HUDEP-2 (cell line): ENCODE measurements around the gene PRKG1.
"Not testable (repeated sequence)": the region's sequence is repeated elsewhere in the genome, so short reads cannot be mapped to it uniquely, and the experiment has no call there.

ENCODE experiments used
- DNase-seq, 76 experiments: peaks; one replicate each; lab custom pipeline; 2025; ENCODE audit not compliant: unreplicated experiment in 76 of 76; lab: John Stamatoyannopoulos, UW

PRKG1 gene

DNA sequence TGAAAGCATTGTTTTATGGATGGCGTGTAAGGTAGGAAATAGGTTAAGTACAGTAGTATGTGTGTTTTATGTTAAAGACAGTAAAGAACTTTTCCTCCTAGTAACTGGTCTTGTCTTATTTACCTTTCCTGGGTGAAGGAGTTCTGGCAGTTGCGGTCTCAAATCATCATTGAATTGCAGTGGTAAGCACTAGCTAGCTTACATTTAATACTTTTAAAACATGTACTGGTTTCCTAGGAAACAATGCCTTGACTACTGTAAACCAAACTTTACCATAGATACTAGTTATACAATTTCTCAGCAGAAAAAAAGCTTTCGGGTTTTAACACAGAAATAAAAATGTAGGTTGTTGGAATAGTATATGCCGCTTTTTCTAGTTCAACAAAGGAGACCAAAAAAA is 37.7 kb downstream of the PRKG1 start:
- DNase-seq, result no peak

DNA sequence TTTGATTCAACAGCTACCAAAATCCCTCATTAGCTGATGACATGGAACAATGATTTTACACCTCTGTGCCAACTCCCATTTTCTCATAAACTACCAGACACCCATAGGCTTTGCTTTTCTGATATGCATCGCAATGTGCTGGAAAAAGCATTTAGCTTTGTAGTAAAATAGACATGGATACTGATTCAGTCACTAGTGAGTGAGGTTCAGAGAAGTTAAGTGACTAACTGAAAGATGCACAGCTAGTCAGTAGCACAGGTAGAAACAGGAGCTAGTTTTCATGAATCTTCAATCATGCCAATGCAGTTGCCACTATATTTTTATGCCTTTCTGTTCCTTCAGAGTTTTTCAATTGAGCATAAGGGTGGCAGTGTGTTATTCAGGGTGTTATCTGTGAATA is 38.7 kb downstream of the PRKG1 start:
- DNase-seq, result no peak

DNA sequence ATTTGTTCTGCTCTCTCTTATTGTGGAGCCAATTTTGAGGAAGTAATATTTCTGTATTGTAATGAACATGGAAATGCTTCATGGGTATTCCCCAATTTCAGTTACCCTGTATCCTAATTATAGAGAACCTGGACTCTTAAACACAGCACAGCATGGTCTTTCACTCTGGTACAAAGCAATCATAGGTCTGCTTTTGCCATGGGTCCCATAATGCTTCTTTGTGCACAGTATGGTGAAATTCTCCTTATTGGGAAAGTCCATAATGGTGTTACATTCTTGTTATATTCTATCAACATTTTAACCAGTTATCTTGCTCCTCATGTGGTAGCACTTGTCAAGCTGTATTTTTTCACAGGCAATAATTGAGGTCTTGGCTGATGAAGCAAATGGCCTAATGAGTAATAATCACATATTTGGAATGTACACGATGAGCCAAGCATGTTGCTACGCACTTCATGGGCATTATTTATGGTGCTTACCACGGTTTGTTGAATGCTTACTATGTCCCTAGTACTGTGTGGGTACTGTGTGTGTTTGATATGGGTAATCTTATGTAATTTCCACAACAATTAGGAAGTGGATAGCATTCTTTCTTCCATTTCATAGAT is 42.9 kb downstream of the PRKG1 start:
- DNase-seq, result no peak

DNA sequence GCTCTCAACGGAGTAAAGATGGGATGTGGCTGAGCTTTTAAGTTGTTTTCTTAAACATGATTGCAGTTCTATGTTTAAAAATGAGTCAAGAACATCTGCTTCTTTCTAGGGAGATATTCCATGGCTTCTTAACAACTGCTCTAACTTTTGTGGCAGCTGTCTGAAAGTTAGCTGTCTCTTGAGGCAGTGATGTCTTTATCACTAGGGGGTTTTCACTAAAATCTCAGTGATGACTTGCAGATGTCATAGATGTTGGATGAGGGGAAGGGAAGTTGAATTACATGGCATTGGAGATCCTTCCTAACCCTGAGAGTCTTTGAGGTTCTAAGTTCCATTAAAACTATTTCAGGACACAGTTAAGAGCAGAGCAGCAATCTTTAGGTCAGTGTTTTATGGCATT is 43.5 kb downstream of the PRKG1 start:
- no peak for DNase-seq

DNA sequence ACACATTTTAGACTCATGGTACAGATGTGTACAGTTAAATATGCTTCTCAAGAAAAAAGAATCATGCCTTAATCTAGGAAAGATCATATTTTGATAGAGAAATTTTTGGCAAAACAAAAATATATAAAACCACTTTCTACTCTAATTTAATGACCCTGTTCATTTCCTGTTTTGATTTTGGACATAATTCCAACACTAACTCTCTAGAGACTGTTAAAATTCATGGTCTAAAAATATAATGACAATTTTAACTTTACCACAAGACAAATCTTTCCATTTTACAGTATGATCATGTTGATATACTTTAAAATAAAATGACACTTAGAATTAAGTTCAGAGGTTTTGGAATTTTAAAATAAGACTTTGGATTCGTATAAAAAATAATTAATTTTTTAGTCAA is 45.2 kb downstream of the PRKG1 start:
- DNase-seq, result no peak

DNA sequence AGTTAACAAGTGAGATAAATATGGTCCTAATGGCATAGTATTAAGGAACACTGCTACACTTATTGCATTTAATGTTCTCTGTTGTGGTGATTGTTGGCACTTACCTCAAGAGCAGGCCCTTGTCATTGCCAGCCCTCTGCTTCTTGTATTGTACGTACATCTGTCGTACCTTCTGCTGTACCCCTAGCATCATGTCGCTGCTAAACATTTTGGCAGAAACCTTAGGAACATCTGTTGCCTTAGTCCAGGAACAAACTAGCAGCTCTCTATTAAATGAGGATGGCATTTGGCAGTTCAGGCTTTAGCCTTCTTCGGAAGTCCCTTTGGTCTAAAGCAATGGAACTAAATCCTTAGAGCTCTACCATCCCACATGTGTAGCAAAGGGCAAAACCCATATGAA is 47.6 kb downstream of the PRKG1 start:
- no peak for DNase-seq

DNA sequence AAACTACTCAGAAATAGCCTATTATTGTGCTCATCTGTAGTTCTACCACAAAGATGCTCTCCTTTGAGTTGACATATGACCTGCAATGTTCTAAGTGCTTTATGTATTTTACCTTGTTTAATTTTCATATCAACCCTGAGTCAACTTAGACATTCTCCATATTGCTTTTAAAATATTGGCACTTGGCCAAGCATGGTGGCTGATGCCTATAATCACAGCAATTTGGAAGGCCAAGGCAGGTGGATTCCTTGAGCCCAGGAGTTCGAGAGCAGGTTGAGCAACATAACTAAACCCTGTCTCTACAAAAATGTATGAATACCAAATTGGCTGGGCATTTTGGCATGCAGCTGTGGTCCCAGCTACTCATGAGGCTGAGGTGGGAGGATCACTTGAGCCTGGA is 50.6 kb downstream of the PRKG1 start:
- DNase-seq, result no peak

DNA sequence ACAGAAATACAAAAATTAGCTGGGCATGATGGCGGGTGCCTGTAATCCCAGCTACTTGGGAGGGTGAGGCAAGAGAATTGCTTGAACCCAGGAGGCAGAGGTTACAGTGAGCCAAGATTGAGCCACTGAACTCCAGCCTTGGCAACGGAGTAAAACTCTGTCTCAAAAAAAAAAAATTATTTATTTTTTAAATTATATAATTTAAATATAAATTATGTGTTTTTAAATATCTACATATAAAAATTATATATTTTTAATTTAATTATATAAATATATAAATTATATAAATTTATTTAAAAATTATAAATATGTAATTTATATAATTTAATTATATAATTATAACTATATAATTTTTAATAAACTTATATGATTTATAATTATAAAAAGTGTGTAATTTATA is 51.2 kb downstream of the PRKG1 start:
- DNase-seq, result no peak

DNA sequence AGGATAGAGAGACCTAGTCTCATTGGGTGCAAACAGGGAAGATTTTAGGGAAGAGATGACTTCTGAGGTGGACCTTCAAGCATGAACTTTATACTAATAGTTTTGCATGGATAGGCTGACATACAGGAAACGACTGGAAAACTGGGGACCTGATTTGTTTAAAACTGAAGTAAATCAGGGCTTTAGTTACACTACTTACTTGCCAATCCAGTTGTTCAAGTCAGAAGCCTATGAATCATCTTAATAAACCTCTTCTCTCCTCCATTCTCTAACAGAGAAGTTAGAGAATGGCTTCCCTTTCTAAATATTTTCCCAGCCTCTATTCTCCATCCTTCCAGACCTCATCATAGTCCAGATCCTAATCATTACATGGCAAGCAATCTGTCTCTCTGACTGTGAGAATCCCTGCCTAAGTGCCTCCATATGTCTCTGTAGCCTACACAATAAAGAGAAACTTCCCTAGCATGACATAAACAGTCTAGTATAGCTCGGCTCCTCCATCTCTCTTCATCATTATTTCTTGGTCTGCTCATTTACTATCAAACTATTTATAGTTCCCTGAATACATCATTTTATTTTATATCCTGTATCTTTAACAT is 55.8 kb downstream of the PRKG1 start:
- DNase-seq, result no peak

DNA sequence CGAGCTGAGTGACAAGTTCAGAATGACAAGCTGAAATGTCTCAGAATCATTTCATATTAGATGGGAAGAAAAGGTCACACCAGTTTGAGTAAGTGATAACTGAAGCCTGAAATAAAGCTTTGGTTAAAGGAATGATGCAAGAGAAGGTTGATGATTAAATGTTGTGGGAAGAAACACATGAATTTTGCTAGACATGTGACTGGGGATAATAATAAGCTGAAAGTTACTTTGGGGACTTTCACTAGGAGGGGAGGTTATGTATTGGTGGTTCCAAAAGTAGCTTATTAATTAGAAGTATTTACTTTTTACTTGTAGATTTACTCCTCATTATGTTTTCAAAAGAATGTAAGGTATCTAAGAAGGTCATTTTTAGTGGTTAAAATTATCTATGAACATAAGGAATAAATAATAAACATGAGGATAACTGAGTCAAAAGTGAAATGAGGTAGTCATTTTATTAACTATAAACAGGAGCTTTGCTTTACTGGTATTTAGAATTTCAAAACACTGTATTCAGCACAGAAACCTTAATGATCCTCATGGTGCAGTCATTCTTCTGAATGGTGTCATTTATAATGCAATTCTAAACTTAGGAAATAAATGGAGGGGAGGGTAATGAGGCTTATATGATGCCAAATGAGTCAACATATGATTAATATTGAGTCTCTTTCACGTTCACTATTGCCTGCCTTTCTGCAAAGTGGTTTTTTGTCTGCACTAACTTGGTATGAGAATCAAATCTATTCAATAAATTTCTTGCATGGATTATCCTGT is 63.7 kb downstream of the PRKG1 start:
- DNase-seq, result no peak

DNA sequence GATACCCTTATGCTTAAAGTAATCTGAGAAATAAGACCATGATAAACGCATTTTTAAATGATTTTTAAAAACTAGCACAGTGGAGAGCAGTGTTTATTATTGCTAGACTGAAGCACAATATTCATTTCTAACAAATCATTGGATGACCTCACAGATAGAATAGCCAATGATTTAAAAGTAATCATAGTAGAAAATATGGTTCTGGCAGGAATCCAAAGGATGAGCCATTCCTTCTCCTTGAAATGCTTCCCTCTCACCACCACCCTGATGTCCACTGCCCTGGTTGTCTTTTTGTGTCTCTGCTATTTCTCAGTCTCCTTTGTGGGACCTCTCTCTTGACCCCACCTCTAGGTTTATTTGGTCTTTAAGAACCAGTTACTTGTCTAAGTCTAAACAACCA is 64.9 kb downstream of the PRKG1 start:
- no peak for DNase-seq

DNA sequence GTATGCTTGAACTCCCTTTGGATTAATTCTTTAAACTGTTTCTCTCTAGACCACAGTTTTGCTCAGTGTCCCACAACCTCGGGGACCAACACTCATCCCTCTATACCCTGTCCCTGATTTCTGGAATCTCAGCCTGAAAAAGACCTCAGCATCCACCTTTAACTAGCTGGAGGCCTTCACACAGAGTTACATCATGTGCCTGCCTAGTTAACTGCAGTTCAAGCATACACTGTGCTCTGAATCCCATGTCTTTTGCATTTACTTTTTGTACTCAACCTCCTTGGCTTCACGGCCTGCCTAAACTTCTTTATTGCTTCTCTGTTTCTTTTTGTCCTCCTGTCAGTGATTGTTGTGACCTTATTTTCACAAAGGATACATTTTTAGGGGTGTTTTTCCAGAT is 66.7 kb downstream of the PRKG1 start:
- DNase-seq, result no peak

DNA sequence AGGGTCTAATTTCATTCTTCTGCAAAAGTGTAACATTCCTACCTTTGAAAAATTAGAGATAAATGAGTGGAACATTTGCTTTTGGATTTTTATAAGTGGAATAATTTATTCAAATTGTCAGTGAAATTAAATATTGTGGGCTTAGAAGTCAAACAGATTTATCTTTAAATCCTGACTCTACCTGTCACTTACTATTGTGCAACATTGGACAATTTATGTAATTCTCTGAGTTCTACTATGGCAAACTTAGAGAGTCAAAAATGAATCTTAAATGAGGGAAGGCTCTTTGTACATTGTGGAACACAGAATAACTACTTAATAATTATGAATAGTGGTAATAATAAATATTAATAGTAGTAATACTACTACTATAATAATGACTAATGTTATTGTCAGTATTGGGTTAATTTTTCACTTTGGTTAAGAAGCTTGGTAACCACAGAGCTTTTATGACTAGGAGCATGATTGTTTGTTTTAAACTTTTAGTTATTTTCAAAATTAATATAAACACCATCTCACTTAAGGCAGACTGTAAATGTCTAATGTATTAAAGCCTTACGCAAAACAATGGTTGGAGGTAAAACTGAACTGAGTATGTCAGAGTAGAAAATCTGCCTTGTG is 70.0 kb downstream of the PRKG1 start:
- DNase-seq, result no peak

DNA sequence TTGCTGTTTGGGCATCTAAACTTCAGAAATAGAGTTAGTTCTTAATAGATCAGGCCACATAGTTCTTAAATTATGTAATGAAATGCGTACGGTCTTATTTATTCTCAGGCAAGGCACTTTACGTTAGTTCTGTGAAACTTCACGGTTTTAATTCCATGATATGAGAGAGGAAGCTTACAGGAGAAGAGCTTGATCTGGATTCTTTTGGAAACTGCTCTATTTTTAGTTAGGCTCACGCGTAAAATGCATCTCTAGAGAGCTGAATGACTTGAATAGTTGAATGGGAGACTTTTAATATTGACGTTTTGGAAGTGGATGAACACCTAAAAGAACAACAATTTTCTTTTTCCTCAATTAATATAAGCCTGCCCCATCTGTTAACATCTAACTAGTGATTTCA is 71.1 kb downstream of the PRKG1 start:
- DNase-seq, result no peak

DNA sequence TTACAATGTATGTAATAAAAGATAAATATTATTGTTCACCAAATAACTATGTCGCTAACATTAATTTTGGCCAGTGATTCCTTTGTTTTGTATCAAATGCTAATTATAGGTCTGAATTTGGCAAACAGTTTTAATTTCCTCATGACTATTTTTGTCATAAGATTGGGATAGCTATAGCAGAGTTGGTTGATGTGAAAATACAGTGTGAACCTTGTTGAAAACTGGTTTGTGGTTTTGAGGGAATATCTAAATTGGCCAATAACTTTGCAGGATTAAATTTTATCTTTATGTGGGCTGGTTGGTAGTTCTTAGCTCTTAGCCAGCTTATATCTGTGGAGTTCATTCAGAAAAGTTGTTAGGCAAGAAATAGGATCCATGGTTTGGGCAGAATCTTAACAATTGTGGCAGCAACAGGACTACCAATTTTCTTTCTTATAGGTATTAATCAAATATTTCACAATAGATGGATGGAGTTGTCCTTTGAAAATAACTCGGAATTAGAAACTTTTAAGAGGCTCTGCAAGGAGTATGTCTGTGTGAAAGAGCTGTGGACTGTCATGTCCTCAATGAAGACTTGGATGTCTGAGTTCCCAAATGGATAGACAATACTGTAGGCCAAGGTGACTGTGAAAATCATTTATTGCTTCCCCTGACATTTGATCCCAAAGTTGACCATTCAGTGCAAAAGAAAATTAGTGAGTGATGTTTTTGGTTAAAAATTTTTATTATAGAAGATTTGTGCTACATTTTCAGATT is 73.5 kb downstream of the PRKG1 start:
- no peak for DNase-seq

DNA sequence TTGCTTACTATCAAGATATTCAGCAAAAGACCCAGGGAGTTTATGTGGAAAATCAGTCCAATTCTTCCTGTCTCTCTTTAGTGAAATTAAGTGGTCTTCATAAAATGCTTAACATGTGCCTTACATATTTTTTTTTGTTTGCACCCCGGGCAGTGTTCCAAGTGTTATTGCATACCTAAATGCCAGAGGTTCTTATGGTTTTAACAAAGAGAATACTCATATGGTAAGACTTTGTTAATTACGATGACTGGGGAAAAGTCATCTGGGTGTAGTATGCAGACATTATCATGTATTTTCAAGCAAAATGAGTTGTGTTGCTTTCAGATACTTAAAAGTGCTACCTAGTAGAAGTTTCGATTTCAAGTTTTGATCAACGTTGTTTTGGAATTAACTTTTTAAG is 82.6 kb downstream of the PRKG1 start:
- DNase-seq, result no peak

DNA sequence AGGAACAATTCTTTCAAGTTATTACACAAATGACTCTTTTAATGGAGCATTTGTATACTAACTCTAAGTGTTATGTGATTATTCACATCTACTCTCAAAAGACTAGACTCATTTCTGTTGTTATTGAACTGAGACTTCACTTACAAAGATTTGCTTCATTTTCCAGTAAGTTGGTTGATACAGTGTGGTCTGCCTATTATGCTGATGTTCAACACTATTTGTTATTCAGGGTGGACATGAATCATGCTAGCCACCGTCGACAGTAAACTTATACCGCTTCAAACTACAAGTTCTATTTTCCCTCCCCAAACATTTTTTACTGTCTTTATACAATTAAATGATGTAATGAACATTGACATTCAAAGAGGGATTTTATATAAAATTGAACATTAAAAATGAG is 84.5 kb downstream of the PRKG1 start:
- DNase-seq, result no peak

DNA sequence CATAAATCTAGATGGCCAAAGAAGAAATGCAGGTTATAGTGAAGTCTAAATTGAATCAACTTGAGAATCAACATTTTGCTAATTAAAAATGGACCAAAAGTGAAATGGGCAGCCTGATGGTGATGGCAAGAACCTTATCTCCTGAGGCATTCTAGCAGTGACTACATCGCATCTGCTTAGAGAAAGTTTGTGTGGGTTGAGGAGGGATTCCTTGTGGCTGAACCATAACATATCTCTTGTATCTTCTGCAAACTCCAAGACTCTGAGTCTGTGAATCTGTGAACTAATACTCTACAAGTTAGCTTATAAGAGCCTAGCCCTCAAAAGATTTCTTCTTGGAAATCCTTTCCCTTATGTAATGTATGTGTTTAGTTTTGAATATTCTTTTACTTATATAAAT is 85.6 kb downstream of the PRKG1 start:
- DNase-seq, result no peak

DNA sequence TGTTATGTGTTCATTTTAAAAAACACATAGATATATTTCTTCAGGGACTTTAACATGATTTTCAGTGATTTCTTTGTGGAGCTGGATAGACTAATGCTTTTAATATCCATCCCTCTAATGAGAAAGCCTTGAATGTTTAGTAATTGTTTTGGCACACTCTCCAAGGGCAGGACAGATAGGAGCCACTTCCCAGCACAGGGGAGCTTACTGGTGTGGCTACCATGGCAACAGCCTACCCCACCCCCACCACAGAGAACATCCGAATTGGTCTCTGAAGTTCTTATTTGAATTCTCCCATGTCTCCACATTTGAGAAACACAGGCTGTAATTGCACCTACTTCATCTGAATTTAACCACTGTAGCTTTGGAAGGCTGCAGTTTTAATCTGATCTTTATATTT is 87.7 kb downstream of the PRKG1 start:
- no peak for DNase-seq

DNA sequence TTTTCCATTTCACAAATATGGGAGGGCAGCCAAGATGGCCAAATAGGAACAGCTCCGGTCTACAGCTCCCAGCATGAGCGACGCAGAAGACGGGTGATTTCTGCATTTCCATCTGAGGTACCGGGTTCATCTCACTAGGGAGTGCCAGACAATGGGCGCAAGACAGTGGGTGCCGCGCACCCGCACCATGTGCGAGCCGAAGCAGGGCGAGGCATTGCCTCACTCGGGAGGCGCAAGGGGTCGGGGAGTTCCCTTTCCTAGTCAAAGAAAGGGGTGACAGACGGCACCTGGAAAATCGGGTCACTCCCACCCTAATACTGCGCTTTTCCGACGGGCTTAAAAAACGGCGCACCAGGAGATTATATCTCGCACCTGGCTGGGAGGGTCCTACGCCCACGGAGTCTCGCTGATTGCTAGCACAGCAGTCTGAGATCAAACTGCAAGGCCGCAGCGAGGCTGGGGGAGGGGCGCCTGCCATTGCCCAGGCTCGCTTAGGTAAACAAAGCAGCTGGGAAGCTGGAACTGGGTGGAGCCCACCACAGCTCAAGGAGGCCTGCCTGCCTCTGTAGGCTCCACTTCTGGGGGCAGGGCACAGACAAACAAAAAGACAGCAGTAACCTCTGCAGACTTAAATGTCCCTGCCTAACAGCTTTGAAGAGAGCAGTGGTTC is 89.2 kb downstream of the PRKG1 start:
- not testable (repeated sequence) for DNase-seq
